Gastroesophageal sphincter (tissue), 3 donors: ENCODE data around the gene SPAST.

Source experiments
- EP300 ChIP-seq: sonication (generic); formaldehyde crosslinking; IDR thresholded peaks from one replicate; pipeline ENCODE4 v1.6.1; 2017; ENCODE audit warnings: antibody characterized with exemption, mild to moderate bottlenecking
- TF ChIP-seq, protein P1 (sequence below), 4 experiments: fragments of 200-600 bp in 2 of 4; fragments of 450-650 bp in 2 of 4; sonication (generic) in 1 of 4; IDR thresholded peaks; one replicate each; pipeline ENCODE4 v1.5.1; 2017 to 2019; ENCODE audit warnings: antibody characterized with exemption in 4 of 4, mild to moderate bottlenecking in 2 of 4, moderate library complexity in 2 of 4

DNA sequence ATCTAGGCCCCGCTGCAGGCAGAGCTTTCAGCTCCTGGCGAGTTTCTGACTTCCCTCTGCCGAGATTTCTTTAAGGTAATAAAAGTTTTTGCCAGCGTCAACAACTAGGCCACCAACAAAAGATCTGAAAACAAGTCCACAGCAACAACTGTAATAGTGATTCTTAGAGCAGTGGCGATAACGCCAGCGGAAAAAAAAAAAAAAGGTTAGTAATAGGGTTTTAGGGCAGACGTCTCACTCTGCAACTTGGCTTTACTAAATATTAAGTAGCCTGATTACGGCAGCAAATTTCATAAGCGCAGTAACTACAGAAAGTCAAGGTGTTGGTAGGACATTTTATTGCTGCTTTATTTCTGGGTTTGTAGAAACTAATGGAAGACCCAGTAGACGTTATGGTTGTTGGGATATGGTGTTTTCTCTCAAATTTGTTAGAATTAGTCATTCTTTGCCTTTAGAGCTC is 102.8 kb downstream of the SPAST start:
- no peak for TF ChIP-seq EP300
- TF ChIP-seq, protein P1, sequence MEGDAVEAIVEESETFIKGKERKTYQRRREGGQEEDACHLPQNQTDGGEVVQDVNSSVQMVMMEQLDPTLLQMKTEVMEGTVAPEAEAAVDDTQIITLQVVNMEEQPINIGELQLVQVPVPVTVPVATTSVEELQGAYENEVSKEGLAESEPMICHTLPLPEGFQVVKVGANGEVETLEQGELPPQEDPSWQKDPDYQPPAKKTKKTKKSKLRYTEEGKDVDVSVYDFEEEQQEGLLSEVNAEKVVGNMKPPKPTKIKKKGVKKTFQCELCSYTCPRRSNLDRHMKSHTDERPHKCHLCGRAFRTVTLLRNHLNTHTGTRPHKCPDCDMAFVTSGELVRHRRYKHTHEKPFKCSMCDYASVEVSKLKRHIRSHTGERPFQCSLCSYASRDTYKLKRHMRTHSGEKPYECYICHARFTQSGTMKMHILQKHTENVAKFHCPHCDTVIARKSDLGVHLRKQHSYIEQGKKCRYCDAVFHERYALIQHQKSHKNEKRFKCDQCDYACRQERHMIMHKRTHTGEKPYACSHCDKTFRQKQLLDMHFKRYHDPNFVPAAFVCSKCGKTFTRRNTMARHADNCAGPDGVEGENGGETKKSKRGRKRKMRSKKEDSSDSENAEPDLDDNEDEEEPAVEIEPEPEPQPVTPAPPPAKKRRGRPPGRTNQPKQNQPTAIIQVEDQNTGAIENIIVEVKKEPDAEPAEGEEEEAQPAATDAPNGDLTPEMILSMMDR (IDR thresholded peaks at IDR 0.05), result no peak
